ENCODE data around the gene KCNMA1. TPM values are rescaled to one million over a fixed set of nuclear protein-coding genes. Genes with fewer than 3 reads are reported as not detected.

Gene KCNMA1
- total and polyA plus RNA-seq, 10 of the 15 experiments (the other 5 are each of a cell fraction or from before 2014, with no cell fraction given), result 8.5 to 77.0 (median 21.3) TPM

GRCh38 chr10:77510294-77510693 is 127.3 kb downstream of the KCNMA1 start (continued):
- TF ChIP-seq ZBTB4 (CRISPR knock-in tag; IDR thresholded peaks at IDR 0.05), result no peak
- no peak for TF ChIP-seq ATF2 (IDR thresholded peaks at IDR 0.05; ENCODE audit: low read length)
- no peak for TF ChIP-seq GATAD2B (conservative IDR thresholded peaks at IDR 0.05; ENCODE audit: low read depth)
- no peak for TF ChIP-seq SMC3 (IDR thresholded peaks at IDR 0.05; ENCODE audit: borderline replicate concordance, low read length)
- no peak for TF ChIP-seq FOXK2 (IDR thresholded peaks at IDR 0.05)
- TF ChIP-seq ZBTB33 (IDR thresholded peaks at IDR 0.05), result no peak
- TF ChIP-seq RAD51 (IDR thresholded peaks at IDR 0.05), result no peak
- TF ChIP-seq BMI1 (IDR thresholded peaks at IDR 0.05; ENCODE audit: borderline replicate concordance), result no peak
- TF ChIP-seq MTA3 (IDR thresholded peaks at IDR 0.05; ENCODE audit: borderline replicate concordance, low read length), result no peak
- no peak for TF ChIP-seq HCFC1 (IDR thresholded peaks at IDR 0.05; ENCODE audit: low read length)
- TF ChIP-seq TARDBP (IDR thresholded peaks at IDR 0.05; ENCODE audit: borderline replicate concordance), result no peak
- no peak for TF ChIP-seq EP300 (IDR thresholded peaks at IDR 0.05; ENCODE audit: borderline replicate concordance in 1 of 2, control insufficient read depth in 1 of 2, low read depth in 2 of 2, low read length in 2 of 2)
